ENCODE data around the gene ATG7.
"Not testable (repeated sequence)": the region's sequence is repeated elsewhere in the genome, so short reads cannot be mapped to it uniquely, and the experiment has no call there.

Gene ATG7

DNA sequence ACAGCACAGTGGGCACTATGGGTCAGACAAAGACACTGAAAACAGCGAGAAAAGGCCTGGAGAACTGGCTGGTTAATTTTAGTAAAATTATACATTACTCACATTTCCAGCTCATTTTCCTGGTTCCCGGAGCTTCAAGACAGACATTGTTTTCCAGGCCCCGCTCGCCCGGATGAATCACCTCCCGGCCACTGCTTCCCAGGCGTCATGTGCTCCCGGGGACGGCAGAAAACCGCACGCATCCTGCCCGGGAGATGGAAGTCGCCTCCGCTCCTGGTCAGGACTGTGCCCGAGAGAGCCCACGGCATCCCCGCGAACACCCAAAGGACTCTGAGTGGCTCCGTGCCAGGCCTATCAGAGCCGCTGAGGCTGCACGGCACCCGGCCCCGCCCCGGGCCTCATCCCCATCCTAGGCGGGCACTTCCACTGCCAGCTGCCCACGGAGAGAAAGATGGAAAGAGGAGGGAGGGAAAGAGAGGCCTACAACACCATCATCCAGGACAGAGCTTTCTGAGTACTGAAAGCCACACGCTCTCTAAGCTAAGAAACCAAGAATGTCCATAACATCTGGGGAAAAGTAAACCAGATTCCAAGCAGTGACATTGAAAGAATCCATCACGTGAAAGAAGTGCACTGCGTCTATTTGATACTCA lies 296.4 kb downstream of the ATG7 start:
- DNase-seq (ENCODE audit: low read depth in 2 of 2), result no peak

GRCh38 chr3:11569156-11569741 lies 297.1 kb downstream of the ATG7 start:
- no peak for DNase-seq (ENCODE audit: low read depth in 2 of 2)

- no peak for DNase-seq (ENCODE audit: low read depth in 2 of 2)
Measured at GRCh38 chr3:11570251-11570650, 298.1 kb downstream of the ATG7 start.

GRCh38 chr3:11570789-11571495 lies 298.7 kb downstream of the ATG7 start:
- DNase-seq (ENCODE audit: low read depth in 2 of 2), result no peak

- not testable (repeated sequence) for DNase-seq (ENCODE audit: low read depth in 2 of 2)
Measured at GRCh38 chr3:11572660-11573059, 300.5 kb downstream of the ATG7 start.

GRCh38 chr3:11574981-11575669 lies 302.9 kb downstream of the ATG7 start:
- no peak for DNase-seq (ENCODE audit: low read depth in 2 of 2)

- no peak for DNase-seq (ENCODE audit: low read depth in 2 of 2)
Measured at GRCh38 chr3:11575677-11576076, 303.5 kb downstream of the ATG7 start.

- DNase-seq (ENCODE audit: low read depth in 2 of 2), result no peak
Measured at GRCh38 chr3:11576453-11576852, 304.3 kb downstream of the ATG7 start.

DNA sequence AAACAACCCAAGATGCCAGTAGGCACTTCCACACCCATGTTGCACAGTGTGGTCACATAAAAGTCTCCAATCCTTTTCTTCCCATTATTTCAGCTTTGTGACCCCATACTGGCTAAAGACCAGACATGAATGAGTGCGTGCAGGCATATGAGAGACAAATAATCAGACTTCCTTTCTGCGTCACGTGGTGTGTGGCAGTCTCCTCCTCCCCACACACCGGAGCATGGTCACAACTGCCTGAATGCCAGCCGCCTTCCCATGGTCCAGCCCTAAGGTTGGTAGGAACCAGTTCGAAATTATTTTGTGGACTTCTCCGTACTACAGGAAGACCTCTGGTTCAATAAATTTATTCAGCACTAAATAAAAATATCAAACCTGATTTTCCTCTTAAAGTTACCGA lies 306.0 kb downstream of the ATG7 start:
- no peak for DNase-seq (ENCODE audit: low read depth in 2 of 2)

GRCh38 chr3:11580645-11581044 lies 308.4 kb downstream of the ATG7 start:
- DNase-seq (ENCODE audit: low read depth in 2 of 2), result no peak

GRCh38 chr3:11581237-11582190 lies 309.3 kb downstream of the ATG7 start:
- no peak for DNase-seq (ENCODE audit: low read depth in 2 of 2)

GRCh38 chr3:11582191-11582968 lies 310.2 kb downstream of the ATG7 start:
- no peak for DNase-seq (ENCODE audit: low read depth in 2 of 2)

DNA sequence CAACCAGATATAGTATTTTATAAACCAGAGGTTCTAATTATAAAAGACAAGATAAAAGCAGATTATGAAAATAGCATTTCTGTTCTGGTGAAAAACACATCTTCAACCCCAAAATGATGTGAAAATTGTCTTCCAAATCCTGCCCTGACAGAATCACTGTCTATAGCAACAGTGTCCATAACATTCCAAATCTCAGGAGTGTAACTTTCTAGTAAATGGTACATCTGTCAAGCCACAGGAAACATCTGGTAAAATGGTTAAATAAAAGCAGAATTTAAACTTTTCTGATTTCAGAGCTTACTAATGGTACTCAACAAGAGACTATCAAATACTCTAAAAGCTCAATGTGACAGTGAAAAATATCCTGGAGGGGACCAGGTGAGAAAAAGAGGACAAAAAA lies 311.0 kb downstream of the ATG7 start:
- DNase-seq (ENCODE audit: low read depth in 2 of 2), result no peak

DNA sequence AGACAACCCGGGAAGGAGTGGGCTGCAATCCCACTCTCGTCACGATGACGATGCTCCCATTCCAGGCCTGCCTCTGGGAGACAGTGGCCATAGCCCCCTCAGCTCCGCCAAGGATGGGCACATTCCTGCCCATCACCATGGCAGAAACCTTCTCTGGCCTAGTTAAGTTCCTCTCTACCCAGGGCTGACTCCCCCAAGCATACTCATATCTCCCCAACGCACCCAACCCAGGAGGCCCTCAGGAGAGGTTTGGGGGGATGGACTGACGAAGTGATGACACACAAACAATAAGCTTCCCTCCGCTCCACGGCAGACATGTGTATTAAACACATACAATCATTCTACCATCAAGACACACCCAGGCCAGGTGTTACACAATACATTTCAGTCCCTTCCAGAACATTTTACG lies 311.4 kb downstream of the ATG7 start:
- no peak for DNase-seq (ENCODE audit: low read depth in 2 of 2)

DNA sequence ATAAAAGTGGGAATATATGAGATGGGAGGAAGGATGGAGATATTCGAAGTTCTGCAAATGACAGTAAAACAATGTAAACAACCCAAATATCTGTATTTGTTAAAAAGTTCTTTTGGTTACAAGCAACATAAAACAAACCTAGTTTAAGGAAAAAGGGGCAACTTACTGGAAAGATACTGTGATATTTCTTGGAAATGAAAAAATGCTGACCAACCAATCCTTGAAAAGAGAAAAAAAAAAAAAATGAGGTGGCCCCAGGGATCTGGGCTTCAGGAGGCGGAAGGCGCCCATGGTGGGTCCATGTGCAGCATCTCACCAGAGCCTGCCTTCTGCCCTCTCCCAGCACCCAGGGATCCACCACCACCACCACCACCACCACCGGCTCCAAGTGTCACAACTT lies 312.4 kb downstream of the ATG7 start:
- no peak for DNase-seq (ENCODE audit: low read depth in 2 of 2)

DNA sequence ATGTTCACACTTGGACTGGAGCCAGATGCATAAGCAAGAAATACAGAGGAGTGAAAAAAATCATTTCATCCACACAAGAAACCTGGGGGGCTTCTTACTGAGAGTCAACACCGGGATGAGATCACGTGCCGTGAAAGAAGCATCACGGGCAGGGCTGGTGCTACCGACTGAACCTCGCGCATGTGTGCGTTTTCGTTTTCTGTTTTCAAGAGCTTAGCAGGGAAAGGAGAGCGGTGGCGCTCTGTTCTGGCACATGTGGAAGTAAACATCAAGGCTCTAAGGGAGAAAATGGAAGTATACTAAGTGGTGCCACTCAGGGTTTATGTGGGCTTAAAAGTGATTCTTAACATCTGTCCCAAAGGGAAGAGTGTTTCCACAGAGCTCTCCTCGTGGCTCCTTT lies 315.6 kb downstream of the ATG7 start:
- no peak for DNase-seq (ENCODE audit: low read depth in 2 of 2)

DNA sequence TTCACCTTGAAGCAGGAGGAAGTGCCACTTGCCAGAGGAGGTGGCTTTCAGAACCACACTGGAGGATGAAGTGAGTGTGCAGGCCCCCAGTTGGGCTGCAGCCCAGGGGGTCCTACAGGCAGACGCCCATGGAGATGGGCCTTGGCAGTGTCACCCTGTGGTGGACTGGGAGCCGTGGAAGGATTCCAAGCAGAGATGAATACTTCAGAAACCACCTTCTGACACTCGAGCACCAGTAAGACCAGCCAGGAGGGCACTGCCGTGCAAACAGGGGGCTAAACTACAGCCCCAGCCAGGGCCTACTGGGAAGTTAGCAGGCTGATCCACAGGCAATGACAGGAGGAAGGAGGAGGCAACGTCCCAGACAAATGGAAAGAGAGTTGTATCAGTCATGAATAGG lies 316.1 kb downstream of the ATG7 start:
- DNase-seq (ENCODE audit: low read depth in 2 of 2), result no peak

GRCh38 chr3:11588755-11589154 lies 316.6 kb downstream of the ATG7 start:
- no peak for DNase-seq (ENCODE audit: low read depth in 2 of 2)

GRCh38 chr3:11589706-11590105 lies 317.5 kb downstream of the ATG7 start:
- DNase-seq (ENCODE audit: low read depth in 2 of 2), result no peak

GRCh38 chr3:11591002-11591355 lies 318.8 kb downstream of the ATG7 start:
- DNase-seq (ENCODE audit: low read depth in 2 of 2), result no peak

Measured in stimulated activated CD8-positive, alpha-beta memory T cell treated with anti-CD3 and anti-CD28 coated beads, Interleukin-2, amount 100 ng/mL, for 48 hours (primary cell).